SK-N-SH (cell line): ENCODE measurements around the gene DGKI. TPM values are rescaled to one million over a fixed set of nuclear protein-coding genes. Genes with fewer than 3 reads are reported as not detected.

ENCODE experiments used
- CTCF ChIA-PET: fragments of 300-600, 350-600 bp; formaldehyde crosslinking; extraction: SDS; loops from one replicate; lab custom pipeline; 2021; lab: Yijun Ruan, JAX
- POLR2A ChIA-PET: fragments of 350-600 bp; sonication (Branson Sonifier 250); formaldehyde crosslinking; extraction: SDS; loops from one replicate; lab custom pipeline; 2020; ENCODE audit warnings: antibody characterized with exemption, inconsistent platforms; lab: Yijun Ruan, JAX
- DNase-seq: peaks from one replicate; pipeline ENCODE4 v3.0.0; 2012
- H2AFZ ChIP-seq: fragments of 200-600 bp; sonication (generic); 2 replicates; pipeline ENCODE4 v1.8.1; 2016; ENCODE audit warnings: antibody characterized with exemption, mild to moderate bottlenecking, low read depth
- H3F3A ChIP-seq: fragments of 200-600 bp; sonication (generic); replicated peaks from 2 replicates; pipeline ENCODE3; 2016; ENCODE audit warnings: antibody characterized with exemption, mild to moderate bottlenecking; ENCODE audit not compliant: insufficient read depth
- H3K27ac ChIP-seq, 2 experiments: fragments of 200-500 bp in 1 of 2; fragments of 200-600 bp in 1 of 2; sonication (Bioruptor generic) in 1 of 2; sonication (generic), shearing (Covaris generic) in 1 of 2; 2 replicates each; pipeline versions ENCODE4 v1.5.1 to v1.6.1; 2014 to 2016; ENCODE audit warnings: low read depth in 2 of 2, inconsistent platforms in 1 of 2, low read length in 1 of 2, mild to moderate bottlenecking in 1 of 2, mixed read lengths in 1 of 2
- H3K27me3 ChIP-seq: fragments of 200-600 bp; sonication (generic), shearing (Covaris generic); 2 replicates; pipeline ENCODE4 v1.6.1; 2016; ENCODE audit warnings: mixed run types; ENCODE audit not compliant: insufficient read depth
- H3K36me3 ChIP-seq, 2 experiments: fragments of 200-500 bp in 1 of 2; fragments of 200-600 bp in 1 of 2; sonication (Bioruptor generic) in 1 of 2; sonication (generic) in 1 of 2; replicated peaks in 1 of 2; 2 replicates each; pipeline versions ENCODE3 to v1.5.1; 2014 to 2016; ENCODE audit warnings: low read length in 1 of 2, mild to moderate bottlenecking in 1 of 2; ENCODE audit not compliant: insufficient read depth in 2 of 2, control insufficient read depth in 1 of 2
- H3K4me1 ChIP-seq, 2 experiments: fragments of 200-500 bp in 1 of 2; fragments of 200-600 bp in 1 of 2; sonication (Bioruptor generic) in 1 of 2; sonication (generic), shearing (Covaris generic) in 1 of 2; 2 replicates each; pipeline versions ENCODE4 v1.5.1 to v1.6.1; 2014 to 2016; ENCODE audit warnings: low read depth in 1 of 2, low read length in 1 of 2, mixed run types in 1 of 2; ENCODE audit not compliant: insufficient read depth in 2 of 2, control insufficient read depth in 1 of 2
- H3K4me2 ChIP-seq: fragments of 200-600 bp; sonication (generic), shearing (Covaris generic); 2 replicates; pipeline ENCODE4 v1.6.1; 2017; ENCODE audit warnings: mixed run types
- H3K4me3 ChIP-seq, 2 experiments: fragments of 200-500 bp in 1 of 2; fragments of 200-600 bp in 1 of 2; sonication (Bioruptor generic) in 1 of 2; sonication (generic), shearing (Covaris generic) in 1 of 2; 2 replicates each; pipeline versions ENCODE4 v1.5.1 to v1.8.1; 2014 to 2016; ENCODE audit warnings: low read depth in 2 of 2, inconsistent platforms in 1 of 2, low read length in 1 of 2, mild to moderate bottlenecking in 1 of 2, mixed read lengths in 1 of 2, moderate library complexity in 1 of 2
- H3K79me2 ChIP-seq: fragments of 200-600 bp; sonication (generic); 2 replicates; pipeline ENCODE4 v1.8.1; 2017; ENCODE audit warnings: mild to moderate bottlenecking; ENCODE audit not compliant: insufficient read depth
- H3K9ac ChIP-seq: fragments of 200-600 bp; sonication (generic); 2 replicates; pipeline ENCODE4 v1.6.1; 2017; ENCODE audit warnings: mixed run types
- H3K9me2 ChIP-seq: fragments of 200-600 bp; sonication (generic); 2 replicates; pipeline ENCODE4 v1.6.1; 2017; ENCODE audit warnings: mixed run types
- H3K9me3 ChIP-seq: fragments of 200-600 bp; sonication (generic); 2 replicates; pipeline ENCODE4 v1.6.1; 2017; ENCODE audit warnings: mixed run types, mild to moderate bottlenecking, moderate library complexity
- H4K20me1 ChIP-seq: fragments of 200-600 bp; sonication (generic); 2 replicates; pipeline ENCODE4 v1.6.1; 2017; ENCODE audit warnings: mild to moderate bottlenecking, mixed run types; ENCODE audit not compliant: insufficient read depth
- CTCF ChIP-seq: fragments of 200-600 bp; sonication (generic); IDR thresholded peaks from 2 replicates; pipeline ENCODE4 v1.6.1; 2017; ENCODE audit warnings: antibody characterized with exemption, mild to moderate bottlenecking, moderate library complexity
- GATA2 ChIP-seq: sonication (generic); formaldehyde crosslinking; IDR thresholded peaks from 2 replicates; pipeline ENCODE4 v1.5.0; 2020; ENCODE audit warnings: mild to moderate bottlenecking, missing genetic modification reagents
- JUND ChIP-seq: IDR thresholded peaks from 2 replicates; pipeline ENCODE4 v1.4.0; 2012
- MAX ChIP-seq: IDR thresholded peaks from 2 replicates; pipeline ENCODE4 v1.4.0; 2012; ENCODE audit warnings: low read depth
- MEF2A ChIP-seq: IDR thresholded peaks from 2 replicates; pipeline ENCODE4 v1.4.0; 2012; ENCODE audit warnings: low read depth, borderline replicate concordance
- MXI1 ChIP-seq: IDR thresholded peaks from 2 replicates; pipeline ENCODE4 v1.6.1; 2012; ENCODE audit warnings: mild to moderate bottlenecking, low read depth, low read length, improper control_type of control experiment
- NFIC ChIP-seq: IDR thresholded peaks from 2 replicates; pipeline ENCODE4 v1.4.0; 2012; ENCODE audit warnings: borderline replicate concordance
- RAD21 ChIP-seq: IDR thresholded peaks from 2 replicates; pipeline ENCODE4 v1.6.1; 2012; ENCODE audit warnings: mild to moderate bottlenecking, low read length
- RCOR1 ChIP-seq: fragments of 150-350 bp; IDR thresholded peaks from 2 replicates; pipeline ENCODE4 v1.6.1; 2017; ENCODE audit warnings: antibody characterized with exemption, low read length
- RFX5 ChIP-seq: IDR thresholded peaks from 2 replicates; pipeline ENCODE4 v1.6.1; 2012; ENCODE audit warnings: mild to moderate bottlenecking, improper control_type of control experiment, low read length
- RXRA ChIP-seq: IDR thresholded peaks from 2 replicates; pipeline ENCODE4 v1.4.0; 2012; ENCODE audit warnings: low read depth, mild to moderate bottlenecking, borderline replicate concordance
- SMC3 ChIP-seq: IDR thresholded peaks from 2 replicates; pipeline ENCODE4 v1.6.1; 2012; ENCODE audit warnings: low read depth, low read length, improper control_type of control experiment
- TEAD4 ChIP-seq: IDR thresholded peaks from 2 replicates; pipeline ENCODE4 v1.4.0; 2012; ENCODE audit warnings: mild to moderate bottlenecking, borderline replicate concordance; ENCODE audit not compliant: insufficient read depth
- USF1 ChIP-seq: IDR thresholded peaks from 2 replicates; pipeline ENCODE4 v1.4.0; 2012; ENCODE audit warnings: low read depth, borderline replicate concordance
- YY1 ChIP-seq: IDR thresholded peaks from 2 replicates; pipeline ENCODE4 v1.4.0; 2012; ENCODE audit warnings: low read depth, mild to moderate bottlenecking
- ZBTB33 ChIP-seq: IDR thresholded peaks from 2 replicates; pipeline ENCODE4 v1.4.0; 2012; ENCODE audit warnings: low read depth, borderline replicate concordance
- WGBS: methylation state at CpG from one replicate; pipeline ENCODE4 v1.1.6; 2017; ENCODE audit warnings: low lambda C conversion rate; 5-methylcytosine and 5-hydroxymethylcytosine counted together
- polyA plus RNA-seq, 3 experiments: library from polyadenylated mRNA; depleted of rRNA; stranded (reverse); fragments of >200 nt; gene quantifications; 2 replicates each; pipeline ENCODE4 v1.2.3, GENCODE V29; 2012

The DGKI gene
- polyA plus RNA-seq, 1 of the 3 experiments (the other 2 are of a cell fraction), result 1.3 TPM

- ChIA-PET CTCF (interaction anchor here (0.5 to 5.3 kb wide), 4 partner anchors 47 to 1988 kb away, joined by 3 to 76 read pairs (median 4); no protein-coding TSS in a partner anchor), POLR2A (no interaction called here)
- H3K9ac ChIP-seq, result no peak overlapping the region
- no peaks in the 10 kb centered on the region for H3K9me2 ChIP-seq
- no peaks in the 10 kb centered on the region for H3F3A ChIP-seq
- TF ChIP-seq RXRA (no peak), USF1 (no peak), ZBTB33 (no peak), JUND (no peak), GATA2 (CRISPR knock-in tag) (no peak), SMC3 (no peak), YY1 (no peak), TEAD4 (no peak), RAD21 (no peak), MEF2A (no peak), RFX5 (no peak), MAX (no peak), MXI1 (no peak), RCOR1 (no peak), NFIC (no peak)
- DNase-seq, result no peak
- H3K27ac ChIP-seq, result no peak overlapping the region
- 83% methylated on average over 6 of the region's 6 CpGs for WGBS
- H3K79me2 ChIP-seq, result no peaks in the 10 kb centered on the region
- no peaks in the 10 kb centered on the region for H4K20me1 ChIP-seq
- no peak overlapping the region for H2AFZ ChIP-seq
- no peak overlapping the region for H3K4me2 ChIP-seq
- no peak overlapping the region for H3K4me3 ChIP-seq
- peaks cover 11 to 18% of the 10 kb centered on the region in 2 experiments for H3K36me3 ChIP-seq
- peaks cover 0 to 3% of the 10 kb centered on the region in 2 experiments; a peak in 2 of 4 replicates for H3K4me1 ChIP-seq
- no peaks in the 10 kb centered on the region for H3K9me3 ChIP-seq
- H3K27me3 ChIP-seq, result no peaks in the 10 kb centered on the region
Observed at GRCh38 chr7:137609500-137609899, 237.3 kb downstream of the DGKI start.

- 60% methylated on average over 5 of the region's 5 CpGs for WGBS
- Histone ChIP-seq H3K4me3 (no peak overlapping the region; a peak in 1 of 4 replicates), H3K27ac (no peak overlapping the region), H3K4me1 (no peaks in the 10 kb centered on the region; a peak in 1 of 4 replicates), H3K9me3 (no peaks in the 10 kb centered on the region), H3K9me2 (no peaks in the 10 kb centered on the region), H3K4me2 (no peak overlapping the region), H3K36me3 (peaks cover 8 to 18% of the 10 kb centered on the region in 2 experiments), H3K79me2 (no peaks in the 10 kb centered on the region), H4K20me1 (no peaks in the 10 kb centered on the region), H2AFZ (no peak overlapping the region), H3F3A (no peaks in the 10 kb centered on the region), H3K27me3 (no peaks in the 10 kb centered on the region), H3K9ac (no peak overlapping the region)
- no peak for DNase-seq
- ChIA-PET CTCF (interaction anchor here (0.6 to 5.3 kb wide), 42 partner anchors 9 to 1133 kb away, joined by 3 to 76 read pairs (median 4); partner anchors contain the start of gene CREB3L2), POLR2A (no interaction called here)
- TF ChIP-seq RAD21 (peak; percentile 64), CTCF (peak; percentile 91), RCOR1 (no peak)
Observed at GRCh38 chr7:137606061-137606674, 240.6 kb downstream of the DGKI start.
